Measurements from ENCODE around the gene RRH. TPM values are rescaled to one million over a fixed set of nuclear protein-coding genes. Genes with fewer than 3 reads are reported as not detected.

Gene RRH
- not detected in 2 replicates for total RNA-seq

GRCh38 chr4:109827672-109828071, at the start of gene RRH:
Gene RRH, plus strand, starts transcription at chr4:109827972. Its CDS starts 56 bp downstream, at chr4:109828028.

GRCh38 chr4:109801895-109802319, 25.9 kb upstream of the RRH start, which contains the start of gene CFI:
Gene CFI, minus strand, starts transcription at chr4:109801999. Its CDS starts 28 bp downstream, at chr4:109801971.

GRCh38 chr4:109815151-109816081, 12.4 kb upstream of the RRH start, which contains the start of gene GAR1:
Gene GAR1, plus strand, starts transcription at chr4:109815762. Its CDS starts 403 bp downstream, at chr4:109816165.

GRCh38 chr4:109847896-109848442, 20.2 kb downstream of the RRH start, which contains the start of gene LRIT3:
Gene LRIT3, plus strand, starts transcription at chr4:109848107. Its CDS starts 95 bp downstream, at chr4:109848202.

Other genes starting within 250 kb of the RRH start
- gene CASP6, start 124.5 kb upstream of the RRH start, total RNA-seq: 16.4 and 17.3 TPM in 2 replicates
- gene PLA2G12A, start 97.9 kb upstream of the RRH start, total RNA-seq: 22.4 and 28.8 TPM in 2 replicates
- 1.6 and 13.7 TPM in 2 replicates for gene CFI, start 26.0 kb upstream of the RRH start, total RNA-seq
- 2.4 and 3.7 TPM in 2 replicates for gene GAR1, start 12.2 kb upstream of the RRH start, total RNA-seq
- gene LRIT3, start 20.1 kb downstream of the RRH start, total RNA-seq: 0.03 TPM in 1 of 2 replicates, not detected in the other
- 0.36 and 1.0 TPM in 2 replicates for gene EGF, start 84.9 kb downstream of the RRH start, total RNA-seq